Uterus (tissue), 2 donors: ENCODE measurements around the gene MYBBP1A.

ENCODE experiments used
- CTCF ChIP-seq, 4 experiments: fragments of 200-600 bp in 2 of 4; fragments of 450-650 bp in 2 of 4; sonication (generic) in 2 of 4; IDR thresholded peaks; one replicate each; pipeline ENCODE4 v1.5.1; 2016 to 2019; ENCODE audit warnings: antibody characterized with exemption in 4 of 4, mild to moderate bottlenecking in 2 of 4, moderate library complexity in 1 of 4
- POLR2A ChIP-seq, 2 donors: fragments of 450-650 bp; IDR thresholded peaks; one replicate each; pipeline ENCODE4 v1.6.1; 2016; ENCODE audit warnings: antibody characterized with exemption in 2 of 2, mild to moderate bottlenecking in 1 of 2, moderate library complexity in 1 of 2

GRCh38 chr17:4490109-4490591, 65.0 kb downstream of the MYBBP1A start:
- TF ChIP-seq CTCF (IDR thresholded peaks at IDR 0.05) (no peak), POLR2A (IDR thresholded peaks at IDR 0.05) (no peak)
